Endometrial microvascular endothelial cells (primary cell): ENCODE data around the gene RBM5. TPM values are rescaled to one million over a fixed set of nuclear protein-coding genes. Genes with fewer than 3 reads are reported as not detected.

Source experiments
- in situ Hi-C: cut with HindIII; loops from 2 replicates; pipeline ENCODE4 v1.10.0; 2017; ENCODE audit warnings: low sequenced_read_pairs, low pct_unique_long_range_greater_than_20kb; ENCODE audit errors: inconsistent ontology term
- total RNA-seq: library from RNA; depleted of rRNA; stranded (reverse); fragments of >200 nt; gene quantifications from one replicate; pipeline ENCODE4 v1.2.3, GENCODE V29; 2015; ENCODE audit errors: inconsistent ontology term

Gene RBM5
- total RNA-seq, 1 donor from 2014 or later = 89.3 TPM

DNA sequence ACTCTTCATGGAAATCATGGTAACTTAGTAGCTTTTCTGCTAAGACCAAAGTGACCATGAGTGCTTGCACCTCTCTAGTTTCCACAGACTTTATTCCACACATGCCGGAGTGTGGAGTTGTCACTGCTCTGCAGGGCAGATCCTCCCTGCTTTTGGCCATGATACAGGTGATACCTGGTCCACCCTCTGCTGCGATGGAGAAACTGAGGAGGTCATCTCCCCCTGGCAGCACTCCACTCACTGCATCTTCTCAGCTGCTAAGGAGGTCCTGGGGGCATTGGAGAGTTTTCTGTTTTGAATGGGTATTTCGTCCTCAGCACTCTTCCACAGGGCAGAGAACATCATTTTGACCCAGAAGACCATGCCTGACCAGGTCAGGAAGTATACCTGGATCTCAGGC is 31.1 kb downstream of the RBM5 start:
- in situ Hi-C loops = no loop called here

DNA sequence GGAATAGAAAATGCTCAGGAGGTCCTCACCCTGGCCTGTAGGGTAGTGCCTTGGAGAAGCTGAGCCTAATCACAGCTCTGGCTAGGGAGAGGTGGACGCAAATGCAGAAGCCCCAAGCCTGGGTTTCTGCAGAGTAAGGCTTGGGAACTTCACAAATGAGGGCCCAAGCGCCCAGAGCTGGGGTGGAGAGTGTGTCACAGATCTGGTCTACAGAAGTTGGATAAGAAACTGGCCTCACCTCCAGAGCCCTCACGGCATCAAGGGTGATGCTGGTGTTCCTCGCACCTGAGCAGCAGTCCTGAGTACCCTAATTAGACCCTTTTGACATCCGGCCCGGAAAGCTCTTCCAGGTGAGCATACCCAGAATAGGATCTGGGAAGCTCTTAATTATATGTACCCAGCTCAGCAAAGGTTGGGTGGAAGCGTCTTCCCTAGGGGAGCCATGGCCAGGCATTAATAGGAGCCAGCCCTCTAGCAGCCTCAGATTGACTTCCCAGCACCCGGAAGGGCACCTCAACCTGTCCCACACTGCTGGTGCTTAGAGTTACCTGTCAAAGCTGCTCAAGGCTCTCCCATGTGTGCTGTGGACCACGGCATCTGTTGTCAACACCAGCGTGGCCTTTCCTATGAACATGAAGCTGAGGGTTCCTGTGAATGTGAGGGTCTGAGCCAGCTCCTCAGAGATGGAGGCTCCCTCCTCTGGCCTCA is 31.8 kb downstream of the RBM5 start:
- in situ Hi-C loops = no loop called here

DNA sequence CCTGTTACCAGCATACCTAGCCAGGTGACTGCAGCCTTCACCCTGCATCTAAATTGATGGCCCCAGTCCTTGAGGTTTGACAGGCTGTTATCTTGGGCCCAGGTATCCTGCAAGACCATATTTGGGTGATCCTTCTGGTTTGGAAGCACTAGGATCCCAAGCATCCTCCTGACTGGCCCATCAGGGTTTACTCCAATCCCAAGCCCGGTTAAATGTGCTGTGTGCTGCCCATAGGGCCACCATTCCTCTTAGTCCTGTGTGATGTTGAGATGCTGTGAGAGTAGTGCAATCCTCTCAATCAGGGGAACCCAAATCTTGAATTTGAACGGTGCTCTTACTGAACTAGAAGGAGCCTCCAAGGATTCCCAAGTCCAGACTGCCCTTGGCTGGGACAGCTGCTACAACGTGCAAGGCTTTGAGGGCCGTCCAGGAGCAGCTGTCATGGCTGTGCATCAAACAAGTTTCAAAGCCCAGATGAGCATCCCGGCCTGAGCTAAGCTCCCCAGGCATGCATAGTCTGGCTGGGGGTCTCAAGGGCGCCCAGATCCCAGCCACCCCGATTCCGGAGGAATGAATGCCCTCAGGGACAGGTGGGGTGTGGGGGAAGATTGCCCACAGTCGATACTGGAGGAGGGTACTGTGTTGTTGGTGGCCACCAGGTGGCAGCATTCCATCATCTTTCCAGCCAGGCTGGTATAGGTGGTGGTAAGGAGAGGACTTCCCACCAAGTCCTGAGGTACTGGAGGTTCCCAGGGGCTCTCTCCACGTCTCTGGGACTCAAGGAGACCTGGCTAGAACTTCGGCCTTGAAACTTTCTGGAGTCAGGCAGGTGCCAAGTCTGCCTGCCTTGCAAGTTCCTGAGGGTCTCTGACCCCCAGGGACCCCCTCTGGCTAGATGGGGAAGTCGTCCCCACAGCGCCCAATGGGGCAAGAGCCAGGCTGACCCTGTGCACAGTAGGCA is 32.6 kb downstream of the RBM5 start:
- in situ Hi-C loops = no loop called here

DNA sequence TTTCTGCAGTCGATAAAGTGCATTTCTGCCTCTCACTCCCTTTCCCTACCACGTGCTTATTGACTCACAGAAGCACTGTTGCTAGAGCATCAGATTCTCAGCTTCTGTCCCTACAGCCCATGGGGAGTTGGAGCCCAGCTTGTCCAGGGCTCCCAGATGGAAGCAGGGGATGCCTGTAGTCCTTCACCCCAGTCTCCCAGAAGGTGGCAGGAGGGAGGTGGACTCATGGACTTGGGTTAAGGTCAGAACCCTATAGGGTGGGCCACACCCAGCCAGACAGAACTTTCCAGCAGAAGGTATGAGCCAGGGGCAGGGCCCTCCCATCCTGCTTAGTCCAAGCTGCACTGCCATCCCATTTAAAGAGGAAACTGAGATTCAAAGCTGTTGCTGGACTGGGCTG is 33.4 kb downstream of the RBM5 start:
- in situ Hi-C loops = no loop called here

DNA sequence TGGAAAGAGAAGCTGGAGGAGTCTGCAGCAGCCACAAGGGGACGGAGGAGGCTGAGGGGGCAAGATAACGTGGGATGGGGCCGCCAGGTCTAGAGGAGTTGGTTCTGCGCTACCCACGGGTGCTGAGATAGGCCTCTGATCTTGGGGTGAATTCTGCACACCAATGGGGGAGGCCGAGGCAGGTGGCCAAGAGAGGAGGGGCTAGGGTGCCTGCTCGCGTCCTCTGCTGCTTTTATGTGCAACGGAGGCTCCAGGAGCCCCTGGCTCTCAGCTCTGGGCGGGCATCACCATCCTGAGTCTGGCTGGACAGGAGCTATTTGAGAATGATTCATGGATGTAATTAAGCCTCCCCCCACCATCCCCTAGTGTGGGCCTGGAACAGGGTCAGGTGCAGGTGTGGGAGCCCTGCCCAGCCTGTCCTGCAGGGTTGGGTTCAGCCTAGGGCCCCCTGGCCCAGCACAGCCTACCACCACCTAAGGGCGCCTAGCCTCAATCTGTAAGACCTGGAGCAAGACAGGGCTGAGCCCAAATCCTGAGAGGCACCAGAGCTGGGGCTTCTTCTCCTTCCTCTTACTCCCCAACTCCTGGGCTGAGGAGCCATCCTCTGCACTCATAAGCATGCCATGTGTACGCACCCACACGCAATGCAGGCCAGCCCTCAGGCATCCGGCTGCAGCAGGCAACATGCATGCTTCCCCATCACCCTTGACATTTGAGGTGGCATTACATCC is 34.1 kb downstream of the RBM5 start:
- in situ Hi-C loops = no loop called here

DNA sequence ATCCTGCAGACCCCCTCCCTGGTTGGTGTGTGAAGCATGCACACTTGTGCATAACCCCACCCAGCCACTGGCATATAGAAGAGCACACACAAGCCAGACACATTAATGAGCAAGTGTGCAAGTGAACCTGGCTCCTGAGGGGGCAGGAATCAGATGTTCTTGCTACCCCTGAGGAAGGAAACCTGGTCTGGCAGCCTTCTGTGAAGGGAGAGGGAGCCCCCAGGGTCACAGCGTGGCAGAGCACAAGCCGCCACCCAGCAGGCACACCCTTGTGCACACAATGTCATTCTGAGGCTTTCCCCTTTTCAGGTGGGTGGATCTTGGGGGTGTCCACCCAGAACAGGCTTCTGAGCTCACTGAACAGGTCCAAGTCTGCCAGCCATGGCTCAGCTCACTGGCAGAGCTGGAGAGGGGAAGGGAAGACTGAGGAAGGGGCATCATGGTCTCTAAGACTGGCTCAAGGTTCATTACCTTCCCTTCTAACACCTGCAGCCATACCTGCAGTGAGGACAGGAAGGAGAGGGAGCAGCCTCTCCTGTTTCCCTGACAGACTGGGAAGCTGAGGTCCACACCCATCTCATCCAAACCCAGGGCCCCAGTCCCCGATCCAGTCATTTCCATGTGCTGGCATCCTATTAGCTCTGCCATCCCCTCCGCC is 34.8 kb downstream of the RBM5 start:
- in situ Hi-C loops = no loop called here

DNA sequence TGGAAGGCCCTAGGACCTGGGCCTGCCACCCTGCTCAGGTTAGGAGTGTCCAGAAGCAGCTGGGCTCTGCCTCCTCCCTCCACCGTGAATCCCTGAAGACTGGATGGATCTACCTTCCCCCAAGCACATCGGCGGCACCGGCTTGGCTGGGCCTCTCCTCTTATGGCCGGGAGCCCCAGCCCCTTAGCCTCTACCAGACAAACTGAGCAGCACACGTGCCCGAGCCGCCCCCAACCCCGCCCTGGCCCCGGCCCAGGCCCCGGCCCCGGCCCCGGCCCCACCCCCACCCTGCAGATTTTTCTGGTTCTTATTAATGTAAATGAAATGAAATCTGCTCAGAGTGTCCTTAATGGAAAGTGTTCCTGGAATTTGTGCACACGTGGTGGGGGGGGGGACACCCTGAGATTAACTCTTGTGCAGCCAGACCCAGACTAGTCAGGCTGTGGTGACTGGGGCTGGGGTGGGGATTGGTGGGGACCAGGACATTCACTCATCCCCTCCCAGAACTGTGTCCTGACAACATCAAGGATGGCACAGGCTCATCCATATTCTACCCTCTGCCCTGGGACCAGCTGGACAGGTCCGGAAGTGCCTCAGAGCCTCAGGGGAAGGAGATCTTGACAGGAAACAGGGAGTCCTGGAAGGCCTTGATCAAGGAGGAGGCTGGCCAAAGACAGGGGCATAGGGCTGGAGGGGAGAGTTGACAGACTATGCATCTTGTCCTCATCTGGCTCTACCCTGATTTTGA is 35.5 kb downstream of the RBM5 start:
- in situ Hi-C loops = no loop called here

DNA sequence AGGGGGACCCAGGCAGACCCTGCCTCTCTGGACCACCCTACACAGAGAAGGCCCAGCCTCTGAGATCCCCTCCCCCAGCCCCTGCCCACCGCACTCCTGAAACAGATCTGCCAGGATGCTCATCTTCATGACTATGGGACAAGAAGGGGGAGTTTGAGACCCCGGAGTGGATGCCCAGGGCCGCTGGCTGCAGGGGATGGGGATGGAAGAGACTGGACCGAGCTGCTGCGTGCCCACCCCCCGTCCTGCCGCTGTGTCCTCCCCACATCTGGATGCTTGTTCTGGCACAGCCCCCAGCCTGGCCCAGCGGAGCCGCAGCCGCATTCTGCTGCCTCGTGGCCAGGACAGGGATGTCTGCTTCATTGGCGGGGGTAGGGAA is 36.1 kb downstream of the RBM5 start:
- in situ Hi-C loops = no loop called here

DNA sequence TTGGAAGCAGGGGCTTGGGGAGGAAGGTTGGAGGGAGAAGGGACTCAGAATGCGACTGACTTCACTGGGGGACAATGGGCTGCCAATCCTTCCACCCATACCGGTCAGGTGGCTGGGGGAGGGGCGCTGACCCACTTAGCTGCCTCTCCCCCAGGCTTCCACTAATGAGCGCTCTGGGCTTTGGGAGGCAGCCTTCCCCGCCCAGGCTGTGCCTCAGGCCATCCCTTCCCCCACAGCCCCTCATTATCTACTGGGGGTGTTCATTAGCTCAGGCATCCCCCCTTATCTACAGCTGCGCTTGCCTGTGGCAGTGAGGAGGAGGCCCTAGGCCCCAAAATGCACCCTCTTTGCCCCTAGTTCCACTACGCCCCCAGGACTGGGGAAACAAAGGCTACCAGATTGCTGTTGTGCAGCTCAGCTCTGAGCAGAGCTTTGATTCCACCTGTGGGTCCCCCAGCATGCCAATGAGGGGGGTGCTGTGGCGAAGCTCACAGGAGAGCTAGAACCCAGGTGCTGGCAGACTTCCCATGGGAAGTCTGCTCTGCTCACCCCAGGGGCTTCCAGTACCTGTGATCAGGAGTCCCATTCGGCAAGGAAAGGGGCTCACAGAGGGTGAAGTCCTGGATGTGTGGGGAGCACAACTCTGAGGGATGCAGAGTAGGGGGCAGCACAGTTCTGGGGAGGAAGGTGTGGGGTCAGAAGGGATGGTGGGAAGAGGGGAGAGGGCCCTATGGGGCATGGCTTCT is 37.0 kb downstream of the RBM5 start:
- in situ Hi-C loops = no loop called here

DNA sequence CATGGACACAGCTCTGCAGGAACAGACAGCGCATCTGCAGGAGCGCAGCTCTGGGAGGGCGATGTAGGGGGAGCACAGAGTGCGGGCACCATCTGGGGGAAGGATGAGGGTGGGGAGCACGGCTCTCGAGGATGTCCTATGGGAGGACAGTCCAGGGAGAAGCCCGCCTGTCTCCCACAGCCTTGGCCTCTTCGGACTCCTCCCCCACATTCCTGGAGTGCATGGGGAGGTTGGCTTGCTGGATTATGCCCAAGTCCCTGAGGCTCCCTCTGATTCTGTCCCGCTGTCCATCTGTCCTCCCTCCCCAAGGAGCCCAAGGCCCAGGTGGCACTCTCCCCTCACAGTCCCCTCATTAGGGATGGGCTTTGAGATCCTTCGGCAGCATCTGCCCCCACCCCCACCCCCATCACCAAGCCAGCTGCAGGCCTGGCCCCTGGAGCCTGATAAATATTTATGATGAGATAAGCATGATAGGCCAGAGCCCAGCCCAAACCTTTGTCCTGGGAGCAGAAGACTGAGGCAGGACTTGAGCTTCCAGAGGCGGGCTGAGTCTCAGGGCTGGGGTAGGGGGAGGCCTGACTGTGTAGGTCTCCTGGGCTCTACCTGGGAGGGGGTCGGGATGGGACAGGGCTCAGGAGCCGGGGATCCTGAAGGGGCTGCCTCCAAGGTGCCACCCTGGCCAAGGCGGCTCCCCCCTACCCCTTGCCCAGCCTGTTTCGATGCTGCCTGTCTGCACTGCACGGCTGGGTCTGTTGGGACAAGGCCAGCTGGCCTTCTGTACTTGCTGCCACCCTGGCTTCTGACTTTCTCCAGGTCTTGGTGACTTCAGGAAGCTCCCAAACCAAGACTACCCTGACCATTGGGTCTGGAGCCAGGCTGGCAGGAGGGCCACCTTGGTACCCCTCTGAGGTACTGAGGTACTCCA is 37.8 kb downstream of the RBM5 start:
- in situ Hi-C loops = no loop called here

DNA sequence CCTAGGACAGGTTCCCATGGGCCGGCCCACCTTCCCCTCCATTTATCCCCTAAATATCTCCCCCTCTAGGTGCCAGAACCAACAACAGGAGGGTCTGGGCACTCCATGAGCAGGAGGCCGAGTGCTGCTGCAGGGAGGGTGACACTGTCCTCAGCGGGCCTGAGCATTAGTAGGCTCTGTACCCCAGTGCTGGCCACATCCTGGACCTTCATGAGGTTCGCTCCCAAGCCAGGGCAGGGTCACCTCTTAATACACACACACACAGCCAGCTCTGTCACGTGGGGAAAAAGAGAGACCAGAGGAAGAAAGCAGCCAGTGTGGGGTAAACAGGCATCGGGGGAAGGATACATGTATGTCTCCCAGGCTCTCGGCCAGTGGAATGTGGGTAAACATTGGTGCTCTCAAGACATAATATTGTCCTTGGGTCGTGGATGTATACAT is 38.6 kb downstream of the RBM5 start:
- in situ Hi-C loops = no loop called here

DNA sequence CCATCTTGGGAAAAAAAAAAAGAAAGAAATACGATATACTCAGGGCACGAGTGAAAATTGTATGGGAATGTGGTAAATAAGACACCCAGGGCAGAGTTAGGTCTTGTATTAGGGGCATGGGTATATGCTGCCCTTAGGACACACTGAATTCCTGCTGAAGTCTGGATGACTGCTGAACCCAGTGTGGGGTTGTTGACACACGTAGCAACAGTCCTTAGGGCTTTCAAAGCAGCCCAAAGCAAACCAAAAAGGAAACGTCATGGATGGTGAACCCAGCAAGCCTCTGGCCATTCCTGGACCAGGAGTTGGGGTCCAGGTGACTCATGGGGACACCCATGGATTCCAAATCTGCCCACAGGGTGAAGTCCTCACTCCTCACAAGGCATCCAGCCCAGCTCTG is 39.3 kb downstream of the RBM5 start:
- in situ Hi-C loops = no loop called here

DNA sequence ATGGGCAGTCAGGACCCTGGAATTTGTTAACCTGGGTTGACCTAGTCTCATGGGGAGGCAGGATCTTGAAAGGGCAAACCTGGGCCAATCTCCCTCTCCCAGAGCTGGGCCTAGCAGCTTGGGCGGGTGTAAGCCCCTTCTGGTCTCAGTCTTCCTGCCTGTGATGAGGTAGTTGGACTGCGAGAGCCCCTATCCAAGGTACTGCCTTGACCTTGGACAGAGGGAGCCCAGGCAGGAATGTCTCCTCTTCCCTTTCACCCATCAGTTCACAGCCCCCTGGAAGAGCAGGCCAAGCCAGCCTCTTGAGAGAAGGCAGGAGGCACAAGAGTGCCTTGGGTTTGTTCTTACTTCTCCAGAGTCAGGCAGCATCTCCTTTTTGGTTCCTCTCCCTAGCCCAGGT is 41.7 kb downstream of the RBM5 start:
- in situ Hi-C loops = no loop called here

DNA sequence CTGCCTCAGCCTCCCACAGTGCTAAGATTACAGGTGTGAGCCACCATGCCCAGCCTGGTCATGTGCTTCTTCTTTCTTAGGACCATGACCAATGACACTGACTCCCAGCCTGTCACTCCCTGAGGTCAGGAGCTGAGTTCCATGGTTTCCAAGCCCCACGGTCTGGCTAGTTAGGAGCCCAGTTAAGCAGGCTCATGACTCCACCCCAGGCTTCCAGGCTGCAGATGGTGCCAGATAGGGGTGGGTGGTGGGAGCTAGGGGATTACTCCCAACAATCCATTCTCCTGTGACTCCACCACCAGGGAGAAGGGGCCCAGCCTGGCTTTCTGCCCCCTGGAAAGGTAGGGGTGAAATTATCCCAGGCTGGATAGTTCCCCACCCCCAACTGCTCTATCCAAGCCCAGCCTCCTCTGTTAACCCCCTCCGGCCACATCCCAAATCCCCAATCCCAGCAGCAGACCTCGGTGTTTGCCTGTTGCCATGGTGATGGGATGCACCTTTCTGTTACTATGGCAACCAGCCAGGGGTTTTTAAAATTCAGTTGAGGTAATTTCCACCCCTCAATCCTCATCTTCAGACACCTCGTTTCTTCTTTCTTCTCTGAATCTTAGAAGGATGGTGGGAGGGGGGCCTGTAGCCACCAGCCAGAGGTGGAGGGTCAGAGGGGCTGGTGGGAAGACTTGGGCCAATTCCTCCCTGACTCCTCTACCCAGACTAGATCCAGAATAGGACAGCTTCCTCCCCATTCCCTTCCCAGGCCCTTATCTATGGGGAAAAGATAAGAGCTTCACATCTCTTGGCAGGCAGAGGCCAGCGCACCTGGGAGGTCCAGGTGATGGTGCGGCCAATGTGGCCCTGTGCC is 43.9 kb downstream of the RBM5 start:
- in situ Hi-C loops = no loop called here

DNA sequence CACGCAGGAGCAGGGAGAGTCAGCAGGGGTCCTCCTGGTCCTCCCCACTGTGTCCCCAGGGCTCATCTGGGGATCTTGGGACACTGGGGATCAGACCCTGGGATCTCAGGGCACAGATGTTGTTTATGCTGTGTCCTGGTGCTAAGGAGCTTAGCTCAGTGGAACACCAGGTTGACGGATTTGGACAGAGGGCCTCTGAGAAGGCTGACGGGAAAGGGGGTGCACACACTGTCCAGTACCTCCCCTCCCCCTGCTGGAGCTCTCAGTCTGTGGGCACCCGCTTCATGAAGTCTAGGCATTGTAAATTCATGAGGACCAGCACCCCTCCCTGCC is 44.5 kb downstream of the RBM5 start:
- in situ Hi-C loops = no loop called here

DNA sequence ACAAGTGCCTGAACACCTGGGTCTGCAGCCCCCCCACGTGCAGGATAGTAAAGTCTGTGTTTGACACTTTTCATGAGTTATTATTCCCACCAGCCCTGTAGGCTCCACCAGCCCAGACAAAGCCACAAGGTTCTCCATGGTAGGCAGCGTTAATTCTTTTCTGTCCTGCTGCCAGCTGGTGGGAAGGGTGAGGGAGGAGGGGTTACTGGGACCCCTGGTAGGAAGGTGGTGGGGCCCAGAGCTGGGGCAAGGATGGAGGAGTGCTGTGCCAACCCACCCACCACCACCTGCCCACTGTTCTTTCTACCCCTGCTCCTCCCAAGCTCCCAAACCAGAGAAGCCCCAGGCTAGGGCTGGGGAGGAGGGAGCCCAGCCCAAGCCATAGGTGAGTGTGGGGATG is 45.6 kb downstream of the RBM5 start:
- in situ Hi-C loops = no loop called here
